Right lobe of liver (tissue), 6 donors: ENCODE measurements around the gene GTF3C1. TPM values are rescaled to one million over a fixed set of nuclear protein-coding genes. Genes with fewer than 3 reads are reported as not detected.

Source experiments
- ATAC-seq, 4 donors: fragments of 200-7000 bp; cut with Tn5 transposase; one replicate each; pipeline ENCODE4 v1.9.1; 2020; ENCODE audit warnings: mild to moderate bottlenecking in 4 of 4, moderate library complexity in 4 of 4
- DNase-seq, 3 donors: peaks; one replicate each; pipeline ENCODE4 v3.0.0-alpha.2; 2020
- H3K27ac ChIP-seq, 3 donors: fragments of 200-600 bp; one replicate each; pipeline ENCODE4 v1.8.0; 2022
- H3K27me3 ChIP-seq, 2 donors: fragments of 200-600 bp; one replicate each; pipeline ENCODE4 v1.8.0; 2022
- H3K36me3 ChIP-seq, 4 donors: fragments of 200-600 bp; sonication (generic) in 1 of 4; one replicate each; pipeline versions ENCODE4 v1.5.1 to v1.8.0; 2017 to 2022; ENCODE audit warnings: control low read depth in 1 of 4
- H3K4me1 ChIP-seq, 4 donors: fragments of 200-600 bp; sonication (generic) in 1 of 4; one replicate each; pipeline versions ENCODE4 v1.5.1 to v1.8.0; 2017 to 2022; ENCODE audit warnings: control low read depth in 1 of 4
- H3K4me3 ChIP-seq, 3 donors: fragments of 200-600 bp; one replicate each; pipeline ENCODE4 v1.8.0; 2022
- H3K9me3 ChIP-seq, 4 donors: fragments of 200-600 bp; sonication (generic) in 1 of 4; one replicate each; pipeline versions ENCODE4 v1.5.1 to v1.8.0; 2017 to 2022; ENCODE audit warnings: control low read depth in 1 of 4
- CTCF ChIP-seq, 4 donors: fragments of 200-600 bp in 3 of 4; fragments of 450-650 bp in 1 of 4; IDR thresholded peaks; one replicate each; pipeline versions ENCODE4 v1.5.1 to v1.8.0; 2016 to 2022; ENCODE audit warnings: antibody characterized with exemption in 4 of 4, mild to moderate bottlenecking in 2 of 4
- POLR2A ChIP-seq: fragments of 450-650 bp; IDR thresholded peaks from one replicate; pipeline ENCODE4 v1.6.1; 2017; ENCODE audit warnings: antibody characterized with exemption, mild to moderate bottlenecking
- WGBS: methylation state at CpG from one replicate; pipeline ENCODE4 v1.1.6; 2018; ENCODE audit warnings: low coverage, low lambda C conversion rate; ENCODE audit not compliant: insufficient coverage; ENCODE audit errors: missing lambda C conversion rate; 5-methylcytosine and 5-hydroxymethylcytosine counted together
- intact Hi-C, 2 donors: fragments of 100-400 bp; cut with DNase I; formaldehyde crosslinking; loops; one replicate each; pipeline versions ENCODE4 v1.11.2 to v1.14.1; 2022
- total RNA-seq, 6 experiments: library from RNA; depleted of rRNA in 2 of 6; stranded (reverse); fragments of >200 nt in 2 of 6; fragmentation: NEBNext Ultra II Directional in 3 of 6; extraction: Animal tissue kit (Norgen Biotek cat#: 25700) in 3 of 6; gene quantifications; one replicate each; pipeline versions ENCODE4 v1.1.0 to v1.2.4, GENCODE V29; 2016 to 2023
- donor health status: DM: no; HTN: yes; CAD: no.
- donor health status: DM: no; HTN: no; CAD: no.
- donor health status: DM: no; HTN: no; CAD: no.
- donor health status: DM: no; HTN: yes; CAD: no.
- donor health status: DM: no; HTN: yes; CAD: no.

The GTF3C1 gene
- total RNA-seq, 6 experiments from 2014 or later = 25.3 to 53.3 (median 26.9) TPM

GRCh38 chr16:27503662-27504061 lies 46.1 kb downstream of the GTF3C1 start:
- H3K4me3 ChIP-seq = no peak overlapping the region
- no peaks in the 10 kb centered on the region for H3K4me1 ChIP-seq
- intact Hi-C loops = no loop called here
- TF ChIP-seq CTCF (IDR thresholded peaks at IDR 0.05) (no peak), POLR2A (no peak)
- H3K27me3 ChIP-seq = no peaks in the 10 kb centered on the region
- peaks cover 0 to 96% (median 41%) of the 10 kb centered on the region in 4 donors for H3K36me3 ChIP-seq
- no peak overlapping the region for H3K27ac ChIP-seq
- no peak for DNase-seq
- WGBS = 39% methylated on average over 2 of the region's 5 CpGs
- H3K9me3 ChIP-seq = no peaks in the 10 kb centered on the region
- no peak for ATAC-seq

- Histone ChIP-seq H3K27ac (no peak overlapping the region), H3K4me3 (no peak overlapping the region), H3K4me1 (no peaks in the 10 kb centered on the region), H3K36me3 (peaks cover 0 to 93% (median 31%) of the 10 kb centered on the region in 4 donors), H3K9me3 (no peaks in the 10 kb centered on the region), H3K27me3 (no peaks in the 10 kb centered on the region)
- no peak for ATAC-seq
- intact Hi-C loops = no loop called here
- no peak for DNase-seq
- TF ChIP-seq POLR2A = no peak
- TF ChIP-seq CTCF (IDR thresholded peaks at IDR 0.05) = no peak
- 94% methylated on average over 3 of the region's 3 CpGs for WGBS
Measured at GRCh38 chr16:27500801-27501200, 48.9 kb downstream of the GTF3C1 start.

GRCh38 chr16:27499659-27500055 lies 50.1 kb downstream of the GTF3C1 start:
- ATAC-seq = no peak
- no peak for DNase-seq
- no peak overlapping the region for H3K4me3 ChIP-seq
- no peaks in the 10 kb centered on the region for H3K4me1 ChIP-seq
- intact Hi-C loops = no loop called here
- H3K9me3 ChIP-seq = no peaks in the 10 kb centered on the region
- H3K36me3 ChIP-seq = peaks cover 0 to 92% (median 28%) of the 10 kb centered on the region in 4 donors
- WGBS = 88% methylated on average over 3 of the region's 9 CpGs
- no peak overlapping the region for H3K27ac ChIP-seq
- TF ChIP-seq POLR2A = no peak
- no peak for TF ChIP-seq CTCF (IDR thresholded peaks at IDR 0.05)
- no peaks in the 10 kb centered on the region for H3K27me3 ChIP-seq

GRCh38 chr16:27498916-27499658 lies 50.6 kb downstream of the GTF3C1 start:
- Histone ChIP-seq H3K36me3 (peaks cover 0 to 90% (median 26%) of the 10 kb centered on the region in 4 donors), H3K4me3 (no peak overlapping the region), H3K27ac (no peak overlapping the region), H3K27me3 (no peaks in the 10 kb centered on the region), H3K4me1 (no peaks in the 10 kb centered on the region), H3K9me3 (no peaks in the 10 kb centered on the region)
- DNase-seq (no peak), ATAC-seq (no peak)
- TF ChIP-seq POLR2A (no peak), CTCF (IDR thresholded peaks at IDR 0.05) (no peak)
- intact Hi-C loops = no loop called here
- 95% methylated on average over 7 of the region's 14 CpGs for WGBS
